GM20000 (cell line): ENCODE data around the gene STK4.
"Not testable (repeated sequence)": the region's sequence is repeated elsewhere in the genome, so short reads cannot be mapped to it uniquely, and the experiment has no call there.

ENCODE experiments used
- DNase-seq: peaks from one replicate; pipeline ENCODE4 v3.0.0; 2012; ENCODE audit warnings: low spot score
- TF ChIP-seq, protein P1 (sequence below): IDR thresholded peaks from 2 replicates; pipeline ENCODE4 v1.5.1; 2012; ENCODE audit warnings: mild to moderate bottlenecking, control low read depth; ENCODE audit errors: extremely low read depth, missing control alignments

The STK4 gene

DNA sequence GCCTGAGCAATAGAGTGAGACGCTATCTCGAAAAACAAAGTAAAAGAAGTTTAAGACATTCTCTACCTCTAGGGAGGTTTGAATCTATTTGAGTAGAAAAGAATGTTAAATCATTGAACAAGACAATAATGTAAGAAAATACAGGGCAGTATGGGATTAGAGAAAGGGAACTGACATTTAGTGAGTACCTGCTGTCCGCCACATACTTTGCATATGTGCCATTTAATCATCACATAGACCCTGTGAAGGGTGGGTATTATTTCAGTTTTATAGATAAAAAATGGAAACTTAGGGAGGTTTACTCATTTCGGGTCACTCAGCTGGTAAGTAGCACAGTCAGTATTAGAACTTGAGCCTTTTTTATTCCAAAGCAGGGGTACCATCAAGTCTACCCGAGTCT, 31.4 kb downstream of the STK4 start:
- no peak for DNase-seq
- TF ChIP-seq, protein P1, sequence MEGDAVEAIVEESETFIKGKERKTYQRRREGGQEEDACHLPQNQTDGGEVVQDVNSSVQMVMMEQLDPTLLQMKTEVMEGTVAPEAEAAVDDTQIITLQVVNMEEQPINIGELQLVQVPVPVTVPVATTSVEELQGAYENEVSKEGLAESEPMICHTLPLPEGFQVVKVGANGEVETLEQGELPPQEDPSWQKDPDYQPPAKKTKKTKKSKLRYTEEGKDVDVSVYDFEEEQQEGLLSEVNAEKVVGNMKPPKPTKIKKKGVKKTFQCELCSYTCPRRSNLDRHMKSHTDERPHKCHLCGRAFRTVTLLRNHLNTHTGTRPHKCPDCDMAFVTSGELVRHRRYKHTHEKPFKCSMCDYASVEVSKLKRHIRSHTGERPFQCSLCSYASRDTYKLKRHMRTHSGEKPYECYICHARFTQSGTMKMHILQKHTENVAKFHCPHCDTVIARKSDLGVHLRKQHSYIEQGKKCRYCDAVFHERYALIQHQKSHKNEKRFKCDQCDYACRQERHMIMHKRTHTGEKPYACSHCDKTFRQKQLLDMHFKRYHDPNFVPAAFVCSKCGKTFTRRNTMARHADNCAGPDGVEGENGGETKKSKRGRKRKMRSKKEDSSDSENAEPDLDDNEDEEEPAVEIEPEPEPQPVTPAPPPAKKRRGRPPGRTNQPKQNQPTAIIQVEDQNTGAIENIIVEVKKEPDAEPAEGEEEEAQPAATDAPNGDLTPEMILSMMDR: no peak

DNA sequence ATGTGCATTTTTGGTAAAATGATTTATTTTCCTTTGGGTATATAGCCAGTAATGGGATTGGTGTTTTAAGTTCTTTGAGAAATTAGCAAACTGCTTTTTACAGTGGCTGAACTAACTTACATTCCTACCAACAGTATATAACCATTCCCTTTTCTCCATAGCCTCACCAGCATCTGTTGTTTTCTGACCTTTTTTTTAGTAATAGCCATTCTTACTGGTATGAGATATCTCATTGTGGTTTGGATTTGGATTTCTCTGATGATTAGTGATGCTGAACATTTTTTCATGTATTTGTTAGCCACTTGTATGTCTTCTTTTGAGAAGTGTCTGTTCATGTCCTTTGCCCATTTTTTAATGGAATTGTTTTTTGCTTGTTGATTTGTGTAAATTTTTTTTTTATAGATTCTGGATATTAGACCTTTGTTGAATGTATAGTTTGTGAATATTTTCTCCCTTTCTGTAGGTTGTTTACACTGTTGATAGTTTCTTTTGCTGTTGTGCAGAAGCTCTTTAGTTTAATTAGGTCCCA, 42.3 kb downstream of the STK4 start:
- DNase-seq: no peak
- TF ChIP-seq, protein P1: no peak

DNA sequence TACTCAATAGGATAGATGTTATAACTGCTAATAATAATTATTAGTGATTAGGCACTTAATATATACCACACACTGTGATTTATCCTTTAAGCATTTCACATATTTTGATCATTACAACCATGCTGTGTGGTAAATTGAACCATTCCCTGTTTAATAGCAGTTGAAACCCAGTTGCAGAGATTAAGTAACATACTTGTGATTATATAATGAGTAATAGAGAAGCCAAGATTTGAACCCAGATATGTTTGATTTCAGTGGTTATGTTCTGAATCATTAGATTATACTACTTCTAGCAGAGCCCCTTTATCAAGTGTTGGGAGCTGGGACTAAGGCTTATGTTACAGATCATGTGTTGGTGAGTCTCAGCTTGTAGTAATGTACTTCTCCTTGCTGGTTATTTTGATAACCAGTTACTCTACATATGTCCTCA, 44.1 kb downstream of the STK4 start:
- DNase-seq: no peak
- TF ChIP-seq, protein P1: no peak

DNA sequence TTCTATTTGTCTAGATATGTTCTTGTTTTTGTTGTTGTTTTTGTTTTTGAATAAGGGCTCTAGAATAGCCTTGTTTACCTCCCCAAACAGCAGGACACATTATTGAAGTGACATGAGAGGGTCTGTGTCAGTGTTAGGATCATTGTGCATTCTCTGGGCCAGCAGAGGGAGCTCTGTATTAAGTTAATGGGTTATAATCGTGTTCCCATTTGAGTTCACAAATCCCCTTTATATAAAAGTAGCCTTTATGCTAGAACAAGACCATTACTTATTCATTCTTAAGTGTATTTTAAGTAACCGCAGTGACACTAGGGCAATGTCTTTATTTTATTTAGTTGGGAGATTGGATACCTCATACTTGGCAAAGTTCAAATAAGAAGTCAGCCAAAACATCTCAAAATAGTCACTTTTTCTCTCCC, 44.8 kb downstream of the STK4 start:
- TF ChIP-seq, protein P1: peak; percentile 71
- DNase-seq: peak; percentile 22

DNA sequence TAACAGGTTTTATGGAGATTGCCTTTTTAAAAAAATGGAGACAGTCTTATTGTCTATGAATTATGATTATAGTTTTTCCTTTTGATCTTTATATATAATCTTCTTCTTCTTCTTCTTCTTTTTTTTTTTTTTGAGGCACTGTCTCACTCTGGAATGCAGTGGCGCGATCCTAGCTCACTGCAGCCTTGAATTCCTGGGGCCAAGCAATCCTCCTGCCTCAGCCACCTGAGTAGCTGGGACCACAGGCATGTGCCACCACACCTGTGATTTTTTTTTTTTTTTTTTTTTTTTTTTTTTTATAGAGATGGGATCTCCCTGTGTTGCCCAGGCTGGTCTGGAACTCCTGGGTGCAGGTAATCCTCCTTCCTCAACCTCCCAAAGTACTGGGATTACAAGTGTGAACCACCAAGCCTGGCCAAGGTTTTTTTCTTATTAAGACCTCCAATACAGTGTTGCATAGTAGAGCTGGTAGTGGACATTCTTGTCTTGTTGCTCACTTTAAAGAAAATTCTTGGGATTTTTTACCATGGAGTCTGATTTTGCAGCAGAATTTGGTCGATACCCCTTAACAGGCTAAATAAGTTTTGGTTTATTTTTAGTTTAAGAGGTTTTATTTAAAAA, 46.5 kb downstream of the STK4 start:
- TF ChIP-seq, protein P1: no peak

DNA sequence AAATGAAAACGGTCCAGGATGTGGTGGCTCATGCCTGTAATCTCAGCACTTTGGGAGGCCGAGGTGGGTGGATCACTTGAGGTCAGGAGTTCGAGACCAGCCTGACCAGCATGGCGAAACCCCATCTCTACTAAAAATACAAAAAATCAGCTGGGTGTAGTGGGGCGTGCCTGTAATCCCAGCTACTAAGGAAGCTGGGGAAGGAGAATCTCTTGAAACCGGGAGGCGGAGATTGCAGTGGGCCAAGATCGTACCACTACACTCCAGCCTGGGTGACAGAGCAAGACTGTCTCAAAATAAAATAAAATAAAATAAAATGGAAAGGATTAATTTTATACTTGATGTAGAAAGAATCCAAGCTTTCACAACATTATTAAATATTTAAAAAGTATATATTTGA, 47.8 kb downstream of the STK4 start:
- DNase-seq: not testable (repeated sequence)

More for the DNA sequence above, 46.5 kb downstream of the STK4 start:
- no peak for DNase-seq

DNA sequence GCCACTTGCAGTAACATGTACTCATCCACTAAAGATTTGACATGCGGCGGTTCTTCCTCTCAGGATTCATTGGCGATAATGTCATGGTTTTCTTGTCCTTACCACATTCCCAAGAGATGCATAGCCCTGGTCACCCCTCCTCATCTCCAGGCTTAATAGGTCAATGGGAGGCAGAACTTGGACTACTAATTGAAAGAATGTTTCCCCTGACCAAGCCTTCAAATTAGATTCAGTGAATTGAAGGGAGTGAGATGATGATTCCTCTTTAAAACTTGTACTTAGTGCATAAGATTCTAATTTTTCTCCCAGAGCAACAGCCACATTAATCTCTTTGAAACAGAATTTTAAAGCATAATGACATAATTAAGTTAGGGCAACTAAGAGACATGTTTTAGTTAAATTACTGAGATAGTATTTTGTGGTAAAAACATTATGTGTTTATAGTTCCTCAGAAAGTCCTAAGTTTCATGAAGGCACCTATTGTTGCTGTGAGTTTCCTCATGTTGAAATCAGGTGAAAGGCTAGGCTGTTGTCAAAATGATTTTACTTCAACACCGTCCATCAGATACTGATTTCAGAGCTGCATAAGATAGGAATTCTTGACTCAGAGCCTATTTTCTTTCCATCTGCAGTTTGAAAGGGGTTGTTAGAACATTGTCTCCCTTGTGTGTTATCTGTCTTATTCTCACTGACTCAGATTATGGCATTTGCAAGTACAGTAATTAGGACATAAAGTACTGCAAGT, 48.5 kb downstream of the STK4 start:
- TF ChIP-seq, protein P1: no peak
- no peak for DNase-seq
